T-cell (primary cell): ENCODE data around the gene PRCC. TPM values are rescaled to one million over a fixed set of nuclear protein-coding genes. Genes with fewer than 3 reads are reported as not detected.

Source experiments
- ATAC-seq, 4 experiments: fragments of 200-7000 bp in 3 of 4; fragments of 150-1000 bp in 1 of 4; cut with Tn5 transposase; replicated peaks in 1 of 4; 1 replicate in 3 of 4; 2 replicates in 1 of 4; pipeline ENCODE4 v1.10.0; 2021; ENCODE audit warnings: moderate library complexity in 3 of 4, mild to moderate bottlenecking in 2 of 4, moderate number of reproducible peaks in 1 of 4
- CTCF ChIA-PET, 2 donors: fragments of 300-600 bp; sonication (Branson Sonifier 250); formaldehyde crosslinking; loops; one replicate each; lab custom pipeline; 2022; ENCODE audit warnings: antibody characterized with exemption in 2 of 2; lab: Charles Lee
- POLR2A ChIA-PET, 2 donors: fragments of 300-600 bp; sonication (Branson Sonifier 250); formaldehyde crosslinking; loops; one replicate each; lab custom pipeline; 2022; ENCODE audit warnings: antibody characterized with exemption in 2 of 2; lab: Charles Lee
- DNase-seq, 35 experiments: peaks; one replicate each; pipeline versions ENCODE4 v3.0.0 to v3.0.0-alpha.2; 2013 to 2023
- H3K27ac ChIP-seq: one replicate; pipeline ENCODE4 v1.5.1; 2013; ENCODE audit warnings: low read length
- H3K27me3 ChIP-seq, 2 experiments: replicated peaks in 1 of 2; 1 replicate in 1 of 2; 2 replicates in 1 of 2; pipeline versions ENCODE4 v1.6.1 to v1.7.0; 2013; ENCODE audit warnings: low read length in 1 of 2, mixed read lengths in 1 of 2; ENCODE audit not compliant: control insufficient read depth in 2 of 2, insufficient read depth in 2 of 2; ENCODE audit errors: extremely low read depth in 1 of 2
- H3K36me3 ChIP-seq, 2 donors: 1 replicate in 1 of 2; 2 replicates in 1 of 2; pipeline versions ENCODE4 v1.6.1 to v1.7.0; 2013; ENCODE audit warnings: low read length in 1 of 2; ENCODE audit not compliant: control insufficient read depth in 2 of 2, insufficient read depth in 1 of 2; ENCODE audit errors: extremely low read depth in 1 of 2
- H3K4me1 ChIP-seq, 2 experiments: 1 replicate in 1 of 2; 2 replicates in 1 of 2; pipeline versions ENCODE4 v1.6.1 to v1.7.0; 2013; ENCODE audit warnings: low read length in 2 of 2, mixed read lengths in 1 of 2; ENCODE audit not compliant: insufficient read depth in 2 of 2, control insufficient read depth in 1 of 2; ENCODE audit errors: extremely low read depth in 1 of 2
- H3K4me3 ChIP-seq, 2 donors: 1 replicate in 1 of 2; 2 replicates in 1 of 2; pipeline versions ENCODE4 v1.5.1 to v1.7.0; 2013; ENCODE audit warnings: mild to moderate bottlenecking in 2 of 2, low read length in 1 of 2, moderate library complexity in 1 of 2; ENCODE audit not compliant: control insufficient read depth in 1 of 2; ENCODE audit errors: extremely low read depth in 1 of 2
- H3K9me3 ChIP-seq: 2 replicates; pipeline ENCODE4 v1.7.0; 2013
- H3K27ac Mint-ChIP-seq, 2 donors: one replicate each; pipeline ENCODE4 v1.8.0; 2020 to 2021; ENCODE audit warnings: mild to moderate bottlenecking in 2 of 2, mixed read lengths in 2 of 2
- H3K27me3 Mint-ChIP-seq, 2 donors: one replicate each; pipeline ENCODE4 v1.8.0; 2021 to 2022; ENCODE audit warnings: mixed read lengths in 2 of 2
- H3K36me3 Mint-ChIP-seq: one replicate; pipeline ENCODE4 v1.8.0; 2021; ENCODE audit warnings: mixed read lengths
- H3K4me1 Mint-ChIP-seq, 3 donors: one replicate each; pipeline ENCODE4 v1.8.0; 2020 to 2022; ENCODE audit warnings: mixed read lengths in 3 of 3, mild to moderate bottlenecking in 1 of 3
- H3K4me3 Mint-ChIP-seq, 3 donors: one replicate each; pipeline ENCODE4 v1.8.0; 2020 to 2022; ENCODE audit warnings: mild to moderate bottlenecking in 3 of 3, mixed read lengths in 3 of 3, moderate library complexity in 3 of 3
- H3K9me3 Mint-ChIP-seq, 3 donors: one replicate each; pipeline ENCODE4 v1.8.0; 2020 to 2022; ENCODE audit warnings: mixed read lengths in 3 of 3
- WGBS: methylation state at CpG from one replicate; pipeline ENCODE4 v1.1.5; 2013; ENCODE audit warnings: missing lambda C conversion rate; ENCODE audit not compliant: insufficient coverage; 5-methylcytosine and 5-hydroxymethylcytosine counted together
- total RNA-seq, 35 experiments: library from RNA in 6 of 35; stranded (reverse) in 6 of 35; fragments of 120-200 nt in 1 of 35; gene quantifications; one replicate each; pipeline versions ENCODE4 v1.2.1 to v1.2.4 and lab custom pipeline; 2013 to 2026

The PRCC gene
- total RNA-seq, 5 donors from 2014 or later (not counting 1 experiment from before 2014, with no cell fraction given), result 55.3 to 67.7 (median 65.4) TPM

- no peaks in the 10 kb centered on the region for H3K9me3 ChIP-seq
- no peak overlapping the region for H3K27ac Mint-ChIP-seq
- WGBS, result 92% methylated on average over 8 of the region's 16 CpGs
- peaks cover 7 to 92% of the 10 kb centered on the region in 2 experiments for H3K27me3 ChIP-seq
- no peaks in the 10 kb centered on the region for H3K36me3 ChIP-seq
- ChIA-PET CTCF (interaction anchor here in 1 of 2 donors (1.3 kb wide), 1 partner anchor 45 kb away, joined by 3 read pairs; no protein-coding TSS in a partner anchor), POLR2A (no interaction called here)
- DNase-seq, result no peak
- no peak overlapping the region for H3K4me3 Mint-ChIP-seq
- H3K27ac ChIP-seq, result no peak overlapping the region
- ATAC-seq, result no peak
- H3K36me3 Mint-ChIP-seq, result peaks cover 2% of the 10 kb centered on the region
- H3K4me1 ChIP-seq, result peaks cover 0 to 24% of the 10 kb centered on the region in 2 experiments
- peaks cover 14 to 27% (median 22%) of the 10 kb centered on the region in 3 donors for H3K4me1 Mint-ChIP-seq
- no peaks in the 10 kb centered on the region for H3K9me3 Mint-ChIP-seq
- peaks cover 44 to 68% of the 10 kb centered on the region in 2 donors for H3K27me3 Mint-ChIP-seq
- H3K4me3 ChIP-seq, result no peak overlapping the region
These were observed 74.0 kb downstream of the PRCC start for GRCh38 chr1:156841295-156841855.

GRCh38 chr1:156842618-156843300 lies 75.4 kb downstream of the PRCC start:
- Histone ChIP-seq H3K27ac (no peak overlapping the region), H3K36me3 (no peaks in the 10 kb centered on the region), H3K9me3 (no peaks in the 10 kb centered on the region), H3K27me3 (peaks cover 7 to 91% of the 10 kb centered on the region in 2 experiments), H3K4me1 (peaks cover 0 to 20% of the 10 kb centered on the region in 2 experiments), H3K4me3 (no peak overlapping the region)
- Mint-ChIP-seq H3K4me3 (no peak overlapping the region), H3K27ac (peak overlapping the region in 1 of 2 donors; percentile 2), H3K27me3 (peaks cover 44 to 79% of the 10 kb centered on the region in 2 donors), H3K36me3 (peaks cover 2% of the 10 kb centered on the region), H3K4me1 (peaks cover 14 to 29% (median 26%) of the 10 kb centered on the region in 3 donors), H3K9me3 (no peaks in the 10 kb centered on the region)
- ATAC-seq (no peak), DNase-seq (no peak)
- CTCF ChIA-PET, result no interaction called here
- POLR2A ChIA-PET, result no interaction called here
- WGBS, result 70% methylated on average over 8 of the region's 9 CpGs

- peak overlapping the region in 1 of 3 donors; percentile 70 for H3K4me3 Mint-ChIP-seq
- Histone ChIP-seq H3K4me3 (no peak overlapping the region), H3K4me1 (peaks cover 0 to 30% of the 10 kb centered on the region in 2 experiments), H3K27me3 (peaks cover 10 to 89% of the 10 kb centered on the region in 2 experiments), H3K36me3 (no peaks in the 10 kb centered on the region), H3K9me3 (no peaks in the 10 kb centered on the region), H3K27ac (no peak overlapping the region)
- no peaks in the 10 kb centered on the region for H3K9me3 Mint-ChIP-seq
- peaks cover 2% of the 10 kb centered on the region for H3K36me3 Mint-ChIP-seq
- H3K27me3 Mint-ChIP-seq, result peaks cover 38 to 77% of the 10 kb centered on the region in 2 donors
- ATAC-seq, result no peak
- POLR2A ChIA-PET, result no interaction called here
- 67% methylated on average over 1 of the region's 6 CpGs for WGBS
- CTCF ChIA-PET, result interaction anchor here in 1 of 2 donors (0.6 kb wide), 1 partner anchor 59 kb away, joined by 3 read pairs; no protein-coding TSS in a partner anchor
- DNase-seq, result no peak
- H3K4me1 Mint-ChIP-seq, result peaks cover 23 to 38% (median 35%) of the 10 kb centered on the region in 3 donors
- peak overlapping the region in 1 of 2 donors; percentile 58 for H3K27ac Mint-ChIP-seq
These were observed 76.8 kb downstream of the PRCC start for GRCh38 chr1:156844102-156844501.

- Mint-ChIP-seq H3K4me1 (peaks cover 24 to 39% (median 37%) of the 10 kb centered on the region in 3 donors), H3K27me3 (peaks cover 37 to 75% of the 10 kb centered on the region in 2 donors), H3K27ac (no peak overlapping the region), H3K36me3 (peaks cover 2% of the 10 kb centered on the region), H3K9me3 (no peaks in the 10 kb centered on the region), H3K4me3 (peak overlapping the region; percentile 6 to 70 (median 37))
- H3K27ac ChIP-seq, result no peak overlapping the region
- peaks cover 0 to 30% of the 10 kb centered on the region in 2 experiments for H3K4me1 ChIP-seq
- ChIA-PET CTCF (interaction anchor here in 1 of 2 donors (0.6 kb wide), 1 partner anchor 60 kb away, joined by 3 read pairs; no protein-coding TSS in a partner anchor), POLR2A (no interaction called here)
- ATAC-seq, result no peak
- no peak for DNase-seq
- H3K9me3 ChIP-seq, result no peaks in the 10 kb centered on the region
- H3K4me3 ChIP-seq, result peak overlapping the region; percentile 10 to 25
- no peaks in the 10 kb centered on the region for H3K36me3 ChIP-seq
- 34% methylated on average over 9 of the region's 14 CpGs for WGBS
- peaks cover 10 to 87% of the 10 kb centered on the region in 2 experiments for H3K27me3 ChIP-seq
These were observed 77.3 kb downstream of the PRCC start for GRCh38 chr1:156844638-156845037.

GRCh38 chr1:156845055-156845952 lies 78.0 kb downstream of the PRCC start:
- WGBS, result 11% methylated on average over 47 of the region's 69 CpGs
- H3K9me3 ChIP-seq, result no peaks in the 10 kb centered on the region
- Mint-ChIP-seq H3K4me3 (peak overlapping the region; percentile 56 to 70 (median 58)), H3K27ac (peak overlapping the region in 1 of 2 donors; percentile 11), H3K9me3 (no peaks in the 10 kb centered on the region), H3K4me1 (peaks cover 24 to 39% (median 39%) of the 10 kb centered on the region in 3 donors), H3K27me3 (peaks cover 32 to 73% of the 10 kb centered on the region in 2 donors), H3K36me3 (peaks cover 2% of the 10 kb centered on the region)
- no peak overlapping the region for H3K27ac ChIP-seq
- POLR2A ChIA-PET, result no interaction called here
- H3K4me3 ChIP-seq, result peak overlapping the region; percentile 10 to 25
- DNase-seq, result peak in 25 of 35 experiments; percentile 12 to 61 (median 29)
- H3K27me3 ChIP-seq, result peaks cover 10 to 83% of the 10 kb centered on the region in 2 experiments
- CTCF ChIA-PET, result no interaction called here
- H3K36me3 ChIP-seq, result no peaks in the 10 kb centered on the region
- peak; percentile 29 to 70 (median 42) for ATAC-seq
- peaks cover 0 to 30% of the 10 kb centered on the region in 2 experiments for H3K4me1 ChIP-seq
